Measurements from ENCODE around the gene TNRC6A. TPM values are rescaled to one million over a fixed set of nuclear protein-coding genes. Genes with fewer than 3 reads are reported as not detected.

Gene TNRC6A
- total RNA-seq, 1 experiment from 2014 or later: 26.8 TPM

DNA sequence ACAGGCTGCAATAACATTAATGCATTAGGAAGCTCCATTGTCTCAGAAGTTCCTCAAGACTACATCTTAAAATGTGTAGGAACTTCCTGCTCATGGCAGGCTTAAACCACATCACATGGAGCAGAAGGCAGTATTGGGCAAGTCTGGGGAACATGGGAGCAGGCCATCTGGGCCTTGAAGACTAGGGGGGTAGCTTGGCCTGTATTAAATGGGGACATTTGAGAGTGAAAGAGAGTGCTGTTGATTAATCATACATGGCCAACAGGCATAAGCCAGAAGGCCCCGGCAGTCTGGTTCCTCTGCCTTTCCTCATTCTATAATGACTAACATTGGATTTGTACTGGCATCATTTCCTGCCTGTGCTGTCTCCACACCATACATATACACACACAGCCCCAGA, 91.1 kb downstream of the TNRC6A start:
- DNase-seq (ENCODE audit: low read depth in 1 of 2, low spot score in 2 of 2): no peak
- Histone ChIP-seq H3K27me3 (replicated peaks) (no peaks in the 10 kb centered on the region), H3K36me3 (peaks cover 91% of the 10 kb centered on the region), H3K27ac (no peak overlapping the region), H3K9me3 (replicated peaks) (no peaks in the 10 kb centered on the region), H3K4me1 (replicated peaks) (no peaks in the 10 kb centered on the region), H3K4me3 (no peak overlapping the region)

DNA sequence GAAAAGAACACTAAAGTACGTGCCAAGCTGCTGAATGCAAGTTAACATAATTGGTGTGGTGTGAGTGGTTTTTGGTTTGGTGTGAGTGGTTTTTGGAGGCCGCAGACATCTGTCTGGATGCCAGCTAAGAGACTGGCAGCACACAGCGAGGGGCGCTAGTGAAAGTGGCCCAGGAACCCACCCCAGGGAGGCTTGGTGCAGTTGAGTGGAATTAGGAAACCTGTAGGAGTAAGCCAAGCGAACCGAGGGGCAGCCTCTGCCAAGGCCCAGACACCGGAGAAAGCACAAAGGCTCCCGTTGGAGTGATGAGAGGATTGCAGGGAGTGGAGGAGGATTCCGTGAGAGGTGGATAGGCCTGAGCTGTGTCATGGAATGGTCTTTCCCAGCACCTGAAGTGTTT, 91.7 kb downstream of the TNRC6A start:
- Histone ChIP-seq H3K27ac (no peak overlapping the region), H3K9me3 (replicated peaks) (no peaks in the 10 kb centered on the region), H3K27me3 (replicated peaks) (no peaks in the 10 kb centered on the region), H3K36me3 (peaks cover 90% of the 10 kb centered on the region), H3K4me3 (no peak overlapping the region), H3K4me1 (replicated peaks) (no peaks in the 10 kb centered on the region)
- no peak for DNase-seq (ENCODE audit: low read depth in 1 of 2, low spot score in 2 of 2)

DNA sequence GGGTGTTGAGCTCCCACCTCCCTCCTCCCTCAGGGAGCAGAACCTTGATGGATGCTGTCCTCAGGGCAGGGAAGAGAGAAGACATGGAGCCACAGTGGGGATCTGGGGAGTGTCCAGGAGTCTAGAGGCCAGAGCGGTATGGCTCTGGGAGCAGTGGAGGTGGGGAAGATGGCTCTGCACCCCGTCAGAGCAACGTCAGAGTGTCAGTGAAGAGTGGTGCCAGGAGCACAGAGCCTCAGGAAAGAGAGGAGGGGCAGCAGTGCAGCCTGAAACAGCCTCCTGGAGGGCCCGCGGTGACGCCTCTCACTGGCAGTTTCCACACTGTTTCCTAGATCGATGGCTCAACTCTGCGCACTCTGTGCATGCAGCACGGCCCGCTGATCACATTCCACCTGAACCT, 93.1 kb downstream of the TNRC6A start:
- no peaks in the 10 kb centered on the region for H3K9me3 ChIP-seq (replicated peaks)
- no peak overlapping the region for H3K27ac ChIP-seq
- H3K27me3 ChIP-seq (replicated peaks): no peaks in the 10 kb centered on the region
- no peaks in the 10 kb centered on the region for H3K4me1 ChIP-seq (replicated peaks)
- no peak overlapping the region for H3K4me3 ChIP-seq
- no peak for DNase-seq (ENCODE audit: low read depth in 1 of 2, low spot score in 2 of 2)
- H3K36me3 ChIP-seq: peaks cover 87% of the 10 kb centered on the region

DNA sequence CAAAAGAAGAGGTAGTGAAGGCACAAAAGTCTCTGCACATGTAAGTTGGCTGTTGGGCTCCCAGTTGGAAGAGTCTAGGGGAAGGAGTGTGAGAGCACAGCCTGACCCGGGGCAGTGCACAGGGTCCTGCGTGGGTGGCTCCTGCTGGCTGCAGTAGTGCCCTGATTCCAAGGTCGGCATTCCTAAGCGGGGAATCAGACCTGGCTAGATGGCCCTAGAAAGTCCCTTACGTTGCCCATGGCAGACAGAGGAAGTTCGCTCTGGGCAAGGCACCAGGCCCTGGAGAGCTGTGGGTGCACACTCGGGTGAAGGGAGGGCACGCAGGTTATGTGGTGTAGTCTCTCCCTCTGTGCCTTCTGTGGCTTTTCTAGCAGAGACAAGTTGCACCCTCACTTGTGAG, 93.5 kb downstream of the TNRC6A start:
- Histone ChIP-seq H3K4me1 (replicated peaks) (no peaks in the 10 kb centered on the region), H3K27ac (no peak overlapping the region), H3K27me3 (replicated peaks) (no peaks in the 10 kb centered on the region), H3K36me3 (peaks cover 87% of the 10 kb centered on the region), H3K4me3 (no peak overlapping the region), H3K9me3 (replicated peaks) (no peaks in the 10 kb centered on the region)
- no peak for DNase-seq (ENCODE audit: low read depth in 1 of 2, low spot score in 2 of 2)

DNA sequence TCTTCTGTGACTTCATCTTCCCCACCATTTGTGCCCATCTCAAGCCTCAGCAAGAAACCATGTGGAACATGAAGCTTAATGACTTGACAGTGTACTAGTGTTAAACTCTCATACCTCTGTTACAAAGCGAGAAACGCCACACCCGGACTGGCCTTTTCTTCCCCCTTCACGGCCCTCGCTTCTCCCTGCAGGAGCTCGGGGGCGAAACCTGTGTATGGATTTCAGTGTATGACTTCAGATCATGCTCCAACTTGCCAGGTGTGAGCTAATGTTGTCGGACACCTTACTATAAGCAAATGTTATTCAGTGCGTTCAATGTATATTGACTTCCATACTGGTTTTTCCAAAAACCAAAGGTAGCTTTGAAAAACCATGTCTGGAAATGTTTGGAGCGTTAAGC, 96.2 kb downstream of the TNRC6A start:
- Histone ChIP-seq H3K4me3 (no peak overlapping the region), H3K4me1 (replicated peaks) (no peaks in the 10 kb centered on the region), H3K27ac (no peak overlapping the region), H3K9me3 (replicated peaks) (no peaks in the 10 kb centered on the region), H3K27me3 (replicated peaks) (no peaks in the 10 kb centered on the region), H3K36me3 (peaks cover 66% of the 10 kb centered on the region)
- no peak for DNase-seq (ENCODE audit: low read depth in 1 of 2, low spot score in 2 of 2)

DNA sequence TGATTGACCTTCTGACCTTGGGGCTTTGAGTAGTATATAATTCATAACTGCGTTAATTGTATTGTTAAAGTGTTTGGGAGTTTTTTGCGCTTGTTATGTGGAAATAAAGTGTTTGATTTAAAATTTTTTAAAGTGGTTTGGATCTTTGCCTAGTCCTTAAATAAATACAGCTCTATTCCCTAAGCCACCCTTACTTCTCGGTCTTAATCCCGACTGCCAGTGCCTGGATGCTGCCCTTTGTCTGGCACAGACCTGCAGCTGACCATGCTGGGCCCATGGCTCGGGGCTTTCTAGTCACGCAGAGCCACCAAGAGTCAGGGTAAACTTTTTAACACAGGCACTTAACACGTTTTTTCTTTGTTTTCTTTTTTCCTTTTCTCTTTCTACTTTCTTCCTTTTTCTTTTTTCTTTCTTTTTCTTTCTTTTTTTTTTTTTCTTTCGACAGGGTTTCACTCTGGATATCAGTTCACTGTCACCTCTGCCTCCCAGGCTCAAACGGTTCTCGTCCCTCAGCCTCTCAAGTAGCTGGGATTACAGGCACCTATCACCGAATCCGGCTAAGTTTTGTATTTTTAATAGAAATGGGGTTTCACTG, 96.7 kb downstream of the TNRC6A start:
- Histone ChIP-seq H3K4me1 (replicated peaks) (no peaks in the 10 kb centered on the region), H3K27ac (no peak overlapping the region), H3K4me3 (no peak overlapping the region), H3K36me3 (peaks cover 61% of the 10 kb centered on the region), H3K27me3 (replicated peaks) (no peaks in the 10 kb centered on the region), H3K9me3 (replicated peaks) (no peaks in the 10 kb centered on the region)
- DNase-seq (ENCODE audit: low read depth in 1 of 2, low spot score in 2 of 2): no peak

DNA sequence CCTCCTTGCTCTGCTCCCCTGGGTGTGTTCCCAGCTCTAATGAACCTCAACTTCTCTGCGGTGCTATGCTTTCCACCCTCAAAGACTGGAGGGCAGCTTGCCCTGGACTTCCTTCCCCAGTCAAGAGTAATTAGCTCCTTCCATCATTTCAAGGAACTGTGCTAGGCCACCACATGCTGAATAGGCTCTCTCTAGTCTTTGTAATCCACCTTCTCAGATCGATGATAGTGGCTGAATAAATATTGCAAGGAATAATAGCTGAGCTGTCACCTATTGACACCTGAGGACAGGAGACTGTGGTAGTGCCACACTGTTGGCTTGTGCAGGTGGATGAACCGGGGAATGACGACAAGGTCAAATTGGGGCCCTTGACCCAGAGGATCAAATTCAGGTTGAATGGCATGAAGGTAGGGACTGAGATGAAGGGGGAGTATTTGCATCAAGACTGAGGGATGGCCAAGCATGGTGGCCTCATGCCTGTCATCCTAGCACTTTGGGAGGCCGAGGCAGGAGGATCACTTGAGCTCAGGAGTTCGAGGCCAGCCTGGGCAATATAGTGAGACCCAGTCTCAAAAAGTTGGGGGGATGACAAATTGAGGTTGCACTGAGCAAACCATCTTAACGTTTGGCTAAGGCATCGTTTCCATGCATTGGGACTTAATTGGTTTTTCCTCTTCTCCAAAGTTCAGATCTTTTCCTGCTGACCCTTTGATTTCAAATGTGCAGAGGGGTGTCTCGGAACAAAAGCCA, 97.5 kb downstream of the TNRC6A start:
- Histone ChIP-seq H3K4me1 (replicated peaks) (no peaks in the 10 kb centered on the region), H3K4me3 (no peak overlapping the region), H3K27ac (no peak overlapping the region), H3K27me3 (replicated peaks) (no peaks in the 10 kb centered on the region), H3K9me3 (replicated peaks) (no peaks in the 10 kb centered on the region), H3K36me3 (peaks cover 53% of the 10 kb centered on the region)
- no peak for DNase-seq (ENCODE audit: low read depth in 1 of 2, low spot score in 2 of 2)

DNA sequence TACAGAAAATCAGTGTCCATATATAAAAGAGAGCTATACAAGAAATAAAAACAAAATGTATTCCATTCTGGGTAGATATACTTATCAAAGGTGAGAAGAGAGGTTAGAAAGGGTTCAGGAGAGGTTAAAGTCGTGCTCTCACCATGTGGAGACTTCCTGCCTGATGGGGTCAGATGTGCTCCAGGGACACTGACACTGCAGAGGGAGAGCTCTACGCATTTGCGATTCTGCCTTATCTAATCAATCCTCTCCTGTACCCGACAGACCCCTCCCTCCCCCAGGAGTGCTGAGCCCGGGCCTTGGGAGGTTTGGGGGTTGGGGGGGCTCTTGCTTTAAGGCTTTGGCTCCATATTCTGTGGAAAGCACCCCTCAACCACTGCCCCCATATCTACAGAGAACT, 99.7 kb downstream of the TNRC6A start:
- Histone ChIP-seq H3K27me3 (replicated peaks) (no peaks in the 10 kb centered on the region), H3K27ac (no peak overlapping the region), H3K4me1 (replicated peaks) (no peaks in the 10 kb centered on the region), H3K9me3 (replicated peaks) (no peaks in the 10 kb centered on the region), H3K4me3 (no peak overlapping the region), H3K36me3 (peaks cover 36% of the 10 kb centered on the region)
- DNase-seq (ENCODE audit: low read depth in 1 of 2, low spot score in 2 of 2): no peak

DNA sequence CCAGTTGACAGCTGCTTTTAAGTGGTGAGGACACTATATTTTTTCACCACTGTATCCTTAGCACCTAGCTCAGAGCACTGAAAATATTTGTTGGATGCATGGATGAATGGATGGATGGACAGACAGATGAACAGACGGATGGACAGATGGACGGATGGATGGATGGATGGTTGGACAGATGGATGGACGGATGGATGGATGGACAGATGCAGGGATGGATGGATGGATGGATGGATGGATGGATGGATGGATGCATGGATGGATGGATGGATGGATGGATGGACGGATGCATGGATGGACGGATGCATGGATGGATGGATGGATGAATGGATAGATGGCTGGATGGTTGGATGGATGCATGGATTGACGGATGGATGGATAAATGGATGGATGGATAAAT, 103.9 kb downstream of the TNRC6A start:
- no peak for DNase-seq (ENCODE audit: low read depth in 1 of 2, low spot score in 2 of 2)
- no peaks in the 10 kb centered on the region for H3K9me3 ChIP-seq (replicated peaks)
- peaks cover 1% of the 10 kb centered on the region for H3K4me1 ChIP-seq (replicated peaks)
- no peak overlapping the region for H3K4me3 ChIP-seq
- H3K27ac ChIP-seq: no peak overlapping the region
- H3K36me3 ChIP-seq: peaks cover 3% of the 10 kb centered on the region; the same call in 1 of the 2 replicates
- H3K27me3 ChIP-seq (replicated peaks): no peaks in the 10 kb centered on the region

DNA sequence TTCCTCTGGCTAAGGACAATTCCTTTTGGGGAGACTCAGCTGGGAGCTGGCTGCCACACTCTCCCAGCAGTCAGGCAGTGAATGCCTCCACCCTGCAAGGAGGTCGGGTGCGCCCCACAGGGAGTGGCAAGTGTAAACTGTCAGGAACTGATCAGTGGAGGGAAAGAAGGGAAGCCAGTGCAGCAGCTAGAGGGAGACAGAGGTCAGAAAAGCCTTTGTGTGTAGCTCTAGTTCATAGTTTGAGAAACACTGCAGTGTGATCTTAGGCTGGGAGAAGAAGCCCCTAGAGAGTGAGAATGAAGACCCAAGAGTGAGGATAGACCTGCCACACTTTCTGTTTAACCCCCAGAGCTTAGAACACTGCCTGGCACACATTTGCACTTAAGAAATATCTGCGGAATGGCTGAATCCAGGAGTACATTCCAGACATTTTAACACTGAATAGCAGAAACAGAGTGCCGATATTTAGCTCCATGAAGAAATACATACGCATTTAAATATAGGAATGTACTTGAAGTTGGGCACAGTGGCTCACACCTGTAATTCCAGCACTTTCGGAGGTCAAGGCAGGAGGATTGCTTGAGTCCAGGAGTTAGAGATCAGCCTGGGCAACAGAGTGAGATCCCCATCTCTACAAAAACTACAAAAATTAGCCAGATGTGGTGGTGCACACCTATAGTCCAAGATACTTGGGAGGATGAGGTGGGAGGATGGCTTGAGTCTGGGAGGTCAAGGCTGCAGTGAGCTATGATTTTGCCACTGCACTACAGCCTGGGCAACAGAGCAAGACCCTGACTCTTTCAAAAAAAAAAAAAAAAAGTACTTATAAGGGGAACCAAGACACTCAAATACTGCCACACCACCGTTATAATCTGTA, 105.2 kb downstream of the TNRC6A start:
- Histone ChIP-seq H3K9me3 (replicated peaks) (no peaks in the 10 kb centered on the region), H3K27ac (no peak overlapping the region), H3K36me3 (no peaks in the 10 kb centered on the region), H3K4me3 (no peak overlapping the region), H3K4me1 (replicated peaks) (peaks cover 13% of the 10 kb centered on the region), H3K27me3 (replicated peaks) (no peaks in the 10 kb centered on the region)
- peak in 1 of 2 experiments; percentile 47 for DNase-seq (ENCODE audit: low read depth in 1 of 2, low spot score in 2 of 2)

DNA sequence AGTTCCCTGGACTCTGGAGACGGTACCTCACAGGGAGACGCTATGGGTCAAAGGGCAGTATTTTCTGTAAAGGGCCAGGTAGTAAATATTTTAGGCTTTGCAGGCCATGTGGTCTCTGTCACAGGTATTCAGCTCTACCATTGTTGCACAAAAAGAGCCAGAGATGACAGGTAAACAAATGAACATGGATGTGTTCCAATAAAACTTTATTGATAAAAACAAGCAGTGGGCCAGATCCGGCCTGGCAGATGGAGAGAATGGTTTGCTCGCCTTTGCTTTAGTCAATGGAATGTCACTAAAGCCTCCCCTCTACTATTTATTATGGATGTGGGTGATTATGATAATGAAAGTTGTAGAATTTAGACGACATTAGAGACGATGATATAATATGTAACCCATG, 107.4 kb downstream of the TNRC6A start:
- no peaks in the 10 kb centered on the region for H3K27me3 ChIP-seq (replicated peaks)
- no peak overlapping the region for H3K4me3 ChIP-seq
- no peaks in the 10 kb centered on the region for H3K36me3 ChIP-seq
- H3K27ac ChIP-seq: no peak overlapping the region
- H3K9me3 ChIP-seq (replicated peaks): no peaks in the 10 kb centered on the region
- peaks cover 13% of the 10 kb centered on the region for H3K4me1 ChIP-seq (replicated peaks)
- no peak for DNase-seq (ENCODE audit: low read depth in 1 of 2, low spot score in 2 of 2)

DNA sequence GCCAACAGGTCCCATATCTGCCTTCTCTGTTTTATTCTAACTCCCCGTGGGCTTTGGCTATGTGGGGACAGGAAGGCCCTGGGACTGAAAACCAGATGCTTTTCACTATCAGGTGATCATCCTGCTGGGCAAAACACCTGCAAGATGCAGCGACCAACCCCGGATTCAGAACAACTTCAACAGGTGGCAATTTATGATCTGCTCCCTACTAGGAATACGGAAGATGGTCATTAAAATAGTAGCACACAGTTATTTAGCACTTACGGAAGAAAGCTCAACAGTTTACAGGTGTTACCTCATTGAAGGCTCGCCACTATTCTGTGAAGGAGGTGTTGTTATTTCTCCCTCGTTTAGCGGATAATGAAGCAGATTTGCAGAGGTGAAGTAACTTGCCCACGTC, 108.5 kb downstream of the TNRC6A start:
- Histone ChIP-seq H3K27ac (no peak overlapping the region), H3K4me1 (replicated peaks) (peaks cover 13% of the 10 kb centered on the region), H3K4me3 (no peak overlapping the region), H3K36me3 (no peaks in the 10 kb centered on the region), H3K27me3 (replicated peaks) (no peaks in the 10 kb centered on the region), H3K9me3 (replicated peaks) (no peaks in the 10 kb centered on the region)
- DNase-seq (ENCODE audit: low read depth in 1 of 2, low spot score in 2 of 2): no peak

DNA sequence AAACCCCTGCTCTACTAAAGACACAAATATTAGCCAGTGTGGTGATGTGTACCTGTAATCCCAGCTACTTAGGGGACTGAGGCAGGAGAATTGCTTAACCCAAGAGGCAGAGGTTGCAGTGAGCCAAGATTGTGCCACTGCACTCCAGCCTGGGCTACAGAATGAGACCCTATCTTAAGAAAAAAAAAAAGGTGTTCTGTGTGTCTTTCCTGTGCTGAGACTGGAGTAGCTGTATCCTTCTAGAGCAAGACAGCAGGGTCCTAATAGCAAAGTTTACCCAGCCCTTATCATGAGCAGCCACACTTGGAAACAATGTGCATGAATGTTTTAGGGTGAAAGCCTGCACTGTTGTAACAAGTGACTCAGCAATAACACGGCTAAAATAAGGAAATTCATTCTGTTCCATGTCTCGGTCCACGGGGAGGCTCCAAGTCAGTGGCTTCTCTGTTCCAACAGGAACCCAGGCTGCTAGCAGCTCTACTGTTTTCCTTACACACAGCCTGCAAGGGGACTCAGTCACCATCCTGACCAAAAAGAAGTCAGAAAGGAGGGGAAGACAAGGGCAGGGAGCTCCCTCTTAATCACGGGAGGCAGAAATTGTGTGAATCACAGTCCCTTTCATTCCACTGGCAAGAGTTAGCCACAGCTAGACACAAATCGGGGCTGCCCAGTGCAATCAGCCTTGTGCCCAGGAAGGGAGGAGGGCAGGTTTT, 109.3 kb downstream of the TNRC6A start:
- Histone ChIP-seq H3K4me1 (replicated peaks) (peaks cover 13% of the 10 kb centered on the region), H3K9me3 (replicated peaks) (no peaks in the 10 kb centered on the region), H3K27ac (no peak overlapping the region), H3K27me3 (replicated peaks) (no peaks in the 10 kb centered on the region), H3K36me3 (no peaks in the 10 kb centered on the region), H3K4me3 (no peak overlapping the region)
- peak in 1 of 2 experiments; percentile 58 for DNase-seq (ENCODE audit: low read depth in 1 of 2, low spot score in 2 of 2)

All from SJSA1 (cell line).